ENCODE measurements around the gene MSH4.
"Not testable (repeated sequence)": the region's sequence is repeated elsewhere in the genome, so short reads cannot be mapped to it uniquely, and the experiment has no call there.

The MSH4 gene

DNA sequence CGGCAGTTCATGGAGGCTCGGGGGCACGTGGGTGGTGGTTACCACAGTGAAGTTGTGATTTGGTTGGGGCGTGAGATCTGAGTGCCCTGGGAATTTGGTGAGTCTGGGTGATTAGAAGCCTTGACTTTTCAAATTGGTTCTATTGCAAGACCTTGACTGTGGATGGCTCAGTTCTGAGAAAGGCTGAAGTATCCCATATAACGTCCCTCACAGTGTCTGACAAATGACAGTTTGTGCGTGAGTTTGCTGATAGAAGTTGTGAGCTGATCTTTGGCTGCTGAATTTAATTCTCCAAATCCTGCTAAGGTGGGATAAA lies 549 bp downstream of the MSH4 start:
- no peak for DNase-seq (ENCODE audit: low spot score)

DNA sequence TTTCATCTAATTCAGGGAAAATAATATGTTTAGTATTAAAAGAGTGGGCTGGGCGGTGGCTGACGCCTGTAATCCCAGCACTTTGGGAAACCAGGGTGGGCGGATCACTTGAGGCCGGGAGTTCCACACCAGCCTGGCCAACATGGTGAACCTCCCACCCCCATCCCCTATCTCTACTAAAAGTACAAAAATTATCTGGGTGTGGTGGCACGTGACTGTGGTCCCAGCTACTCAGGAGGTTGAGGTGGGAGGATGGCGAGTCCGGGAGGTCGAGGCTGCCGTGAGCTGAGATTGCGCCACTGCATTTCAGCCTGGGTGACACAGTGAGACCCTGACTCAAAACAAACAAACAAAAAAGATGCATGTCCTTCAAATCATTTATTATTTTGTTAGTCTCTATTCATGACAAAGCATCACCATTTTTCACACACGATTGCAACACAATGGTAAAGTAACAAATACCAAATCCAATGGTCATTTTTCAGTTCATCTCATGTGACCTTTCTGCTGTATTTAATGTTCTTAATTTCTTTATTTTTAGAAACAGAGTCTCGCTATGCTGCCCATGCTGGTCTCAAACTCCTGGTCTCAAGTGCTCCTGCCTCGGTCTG lies 1.0 kb downstream of the MSH4 start:
- DNase-seq (ENCODE audit: low spot score): no peak

DNA sequence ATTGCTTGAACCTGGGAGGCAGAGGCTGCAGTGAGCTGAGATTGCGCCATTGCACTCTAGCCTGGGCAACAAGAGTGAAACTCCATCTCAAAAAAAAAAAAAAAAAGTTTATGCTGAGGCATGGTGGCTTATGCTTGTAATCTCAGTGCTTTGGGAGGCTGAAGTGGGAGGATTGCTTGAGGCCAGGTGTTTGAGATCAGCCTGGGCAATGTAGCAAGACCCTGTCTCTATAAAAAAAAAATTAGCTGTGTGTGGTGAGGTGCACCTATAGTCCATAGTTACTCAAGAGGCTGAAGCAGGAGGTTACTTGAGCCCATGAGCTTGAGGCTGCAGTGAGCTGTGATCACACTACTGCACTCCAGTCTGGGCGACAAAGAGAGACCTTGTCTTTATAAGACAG lies 4.8 kb downstream of the MSH4 start:
- not testable (repeated sequence) for DNase-seq (ENCODE audit: low spot score)

DNA sequence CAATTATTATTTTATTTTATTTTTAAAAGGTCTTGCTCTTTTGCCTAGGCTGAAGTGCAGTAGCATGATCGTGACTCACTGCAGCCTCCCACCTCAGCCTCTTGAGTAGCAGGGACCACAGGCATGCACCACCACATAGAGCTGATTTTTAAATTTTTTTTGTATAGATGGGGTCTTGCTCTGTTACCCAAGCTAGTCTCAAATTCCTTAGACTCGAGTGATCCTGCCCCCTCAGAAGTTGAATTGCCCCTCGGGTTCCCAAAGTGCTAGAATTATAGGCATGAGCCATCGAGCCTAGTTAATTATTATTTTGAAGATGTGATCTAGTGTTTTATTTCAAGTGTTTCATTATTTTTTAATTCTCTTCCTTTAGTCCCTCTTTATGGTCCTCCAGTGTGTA lies 12.2 kb downstream of the MSH4 start:
- no peak for DNase-seq (ENCODE audit: low spot score)

DNA sequence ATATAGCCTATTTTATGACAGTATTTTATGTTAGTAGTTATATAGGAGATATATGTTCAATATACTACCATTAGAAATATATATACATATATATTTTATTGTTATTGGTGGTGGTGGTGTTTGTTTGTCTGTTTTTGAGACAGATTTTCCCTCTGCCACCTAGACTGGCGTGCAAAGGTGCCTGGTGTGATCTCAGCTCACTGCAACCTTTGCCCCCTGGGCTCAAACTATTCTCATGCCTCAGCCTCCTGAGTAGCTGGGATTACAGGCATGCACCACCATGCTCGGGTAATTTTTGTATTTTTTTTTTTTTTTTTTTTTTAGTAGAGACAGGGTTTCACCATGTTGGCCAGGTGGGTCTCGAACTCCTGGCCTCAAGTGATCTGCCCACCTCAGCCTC lies 13.4 kb downstream of the MSH4 start:
- not testable (repeated sequence) for DNase-seq (ENCODE audit: low spot score)

DNA sequence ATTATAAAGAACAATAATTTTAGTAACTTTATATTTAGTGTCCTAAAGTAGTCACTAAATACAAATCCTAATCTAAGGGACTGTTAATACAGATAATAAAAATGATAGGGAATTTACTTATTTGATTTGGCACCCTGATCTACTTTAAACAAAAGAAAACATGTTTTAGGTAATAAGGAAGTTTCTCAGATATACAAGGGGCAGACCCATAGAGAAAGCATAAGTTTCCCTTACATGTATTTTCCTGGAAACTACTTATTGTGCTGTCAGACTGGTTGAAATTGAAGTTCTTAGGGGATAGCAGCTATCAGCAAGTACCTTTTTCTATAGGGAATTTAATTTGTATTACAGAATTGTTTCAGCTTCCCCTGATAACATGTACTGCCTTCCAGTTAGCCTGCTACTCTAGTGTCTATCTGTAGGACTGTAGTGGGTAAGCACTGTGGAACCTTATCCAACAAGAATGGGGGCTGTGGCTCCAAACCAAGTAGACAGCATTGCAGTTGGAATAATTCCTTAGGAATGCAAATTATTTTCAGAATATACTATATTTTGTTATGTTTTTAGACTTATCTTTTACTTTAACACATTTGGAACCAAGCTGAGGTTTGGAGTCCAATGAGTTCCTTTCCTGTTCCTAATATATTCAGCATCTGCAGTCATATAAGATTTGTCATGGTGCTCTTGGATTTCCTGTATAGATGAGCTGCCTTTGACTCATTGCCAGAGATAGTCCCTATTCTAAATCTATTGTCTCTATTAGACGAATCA lies 14.7 kb downstream of the MSH4 start:
- DNase-seq (ENCODE audit: low spot score): no peak

DNA sequence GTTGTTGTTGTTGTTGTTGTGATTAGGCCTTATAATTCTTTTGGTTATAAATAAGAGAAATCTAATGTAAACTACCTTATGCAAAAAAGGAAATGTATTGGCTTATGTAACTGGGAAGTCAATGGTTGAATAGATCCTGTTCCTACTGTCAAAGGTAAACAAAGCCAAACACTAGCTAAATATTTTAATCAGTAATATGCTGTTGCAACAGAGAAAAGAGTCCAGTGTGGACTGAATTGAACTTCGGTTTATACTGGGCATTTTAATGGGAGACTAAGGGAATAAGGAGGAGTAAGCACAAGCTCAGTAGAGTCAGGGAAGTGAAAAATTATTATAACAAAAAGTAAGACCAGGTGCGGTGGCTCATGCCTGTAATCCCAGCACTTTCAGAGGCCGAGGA lies 15.4 kb downstream of the MSH4 start:
- no peak for DNase-seq (ENCODE audit: low spot score)

DNA sequence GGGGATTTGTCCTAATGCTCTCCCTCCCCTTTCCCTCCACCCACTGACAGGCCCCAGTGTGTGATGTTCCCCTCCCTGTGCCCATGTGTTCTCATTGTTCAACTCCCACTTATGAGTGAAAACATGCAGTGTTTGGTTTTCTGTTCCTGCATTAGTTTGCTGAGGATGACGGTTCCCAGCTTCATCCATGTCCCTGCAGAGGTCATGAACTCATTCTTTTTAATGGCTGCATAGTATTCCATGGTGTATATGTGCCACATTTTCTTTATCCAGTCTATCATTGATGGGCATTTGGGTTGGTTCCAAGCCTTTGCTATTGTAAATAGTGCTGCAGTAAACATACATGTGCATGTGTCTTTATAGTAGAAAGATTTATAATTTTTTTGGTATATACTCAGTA lies 26.9 kb downstream of the MSH4 start:
- not testable (repeated sequence) for DNase-seq (ENCODE audit: low spot score)

DNA sequence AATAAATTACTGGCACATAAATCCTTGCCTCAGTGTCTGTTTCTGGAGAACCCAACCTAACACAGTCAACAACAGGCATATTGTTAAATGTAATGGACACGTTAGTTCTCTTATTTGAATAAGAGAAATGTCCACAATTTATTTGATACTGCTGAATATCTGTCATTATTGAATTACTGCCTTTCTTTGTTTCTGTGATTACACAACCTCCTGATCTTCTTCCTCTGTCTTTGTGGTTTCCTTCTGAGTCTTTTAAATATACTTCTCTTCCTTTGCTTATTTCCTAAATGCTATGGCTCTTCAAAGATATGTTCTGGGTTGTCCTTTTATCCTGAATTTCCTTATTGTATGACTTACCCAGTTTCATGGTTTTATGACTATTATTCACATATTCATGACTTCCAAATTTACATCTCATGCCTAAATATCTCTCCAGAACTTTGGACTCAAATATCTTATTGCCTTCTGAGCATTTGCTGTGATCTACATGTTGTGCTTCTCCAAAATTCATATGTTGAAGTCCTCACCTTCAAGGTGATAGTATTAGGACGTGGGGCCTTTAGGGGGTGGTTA lies 39.9 kb downstream of the MSH4 start:
- DNase-seq (ENCODE audit: low spot score): no peak

DNA sequence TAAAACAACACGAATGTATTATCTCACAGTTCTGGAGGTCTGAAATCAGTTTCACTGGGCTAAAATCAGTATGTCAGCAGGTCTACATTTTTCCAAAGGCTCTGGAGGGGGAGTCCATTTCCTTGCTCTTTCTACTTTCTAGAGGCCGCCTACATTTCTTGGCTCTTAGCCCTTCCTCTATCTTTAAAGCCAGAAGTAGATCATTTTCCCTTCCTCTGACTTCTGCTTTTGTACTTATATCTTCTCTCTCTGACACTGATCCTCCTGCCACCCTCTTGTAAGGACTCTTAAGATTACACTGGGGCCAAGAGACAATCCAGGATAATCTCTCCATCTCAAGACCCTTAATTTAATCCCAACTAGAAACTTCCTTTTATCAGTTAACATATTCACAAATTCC lies 41.4 kb downstream of the MSH4 start:
- no peak for DNase-seq (ENCODE audit: low spot score)

DNA sequence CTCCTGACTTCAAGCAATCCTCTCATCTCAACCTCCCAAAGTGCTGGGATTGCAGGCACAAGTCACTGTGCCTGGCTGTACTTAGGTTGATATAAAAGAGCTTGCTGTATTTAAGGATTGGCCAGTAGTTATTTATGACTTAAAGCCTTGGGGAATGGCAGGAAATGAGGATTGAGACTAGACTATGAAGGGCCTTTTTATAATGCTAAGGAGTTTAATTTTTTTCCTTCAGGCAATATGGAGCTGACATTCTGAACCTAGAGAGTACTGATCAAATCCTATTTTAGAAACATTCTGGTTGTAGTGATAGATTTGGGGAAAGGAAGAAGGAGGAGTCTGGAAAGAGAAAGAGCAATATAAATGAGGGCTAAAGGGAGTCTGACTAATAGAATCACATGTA lies 44.7 kb downstream of the MSH4 start:
- DNase-seq (ENCODE audit: low spot score): no peak

DNA sequence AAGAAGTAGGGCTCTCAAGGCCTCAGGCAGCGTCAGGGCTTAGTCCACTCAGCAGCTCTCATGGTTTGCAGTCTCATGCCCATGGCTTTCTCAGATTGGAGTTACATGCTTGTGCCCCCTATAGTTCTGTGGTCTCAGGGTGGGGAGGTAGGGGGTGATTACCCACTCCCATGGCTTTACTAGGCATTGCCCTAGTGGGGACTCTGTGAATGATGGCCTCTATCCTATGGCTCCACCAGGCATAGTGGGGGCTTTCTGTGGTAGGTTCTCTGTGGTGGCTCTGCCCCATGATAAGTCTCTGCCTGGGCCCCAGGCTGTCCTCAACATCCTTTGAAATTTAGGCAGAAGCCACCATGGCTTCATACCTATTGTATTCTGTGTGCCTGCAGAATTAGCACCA lies 48.9 kb downstream of the MSH4 start:
- DNase-seq (ENCODE audit: low spot score): no peak

DNA sequence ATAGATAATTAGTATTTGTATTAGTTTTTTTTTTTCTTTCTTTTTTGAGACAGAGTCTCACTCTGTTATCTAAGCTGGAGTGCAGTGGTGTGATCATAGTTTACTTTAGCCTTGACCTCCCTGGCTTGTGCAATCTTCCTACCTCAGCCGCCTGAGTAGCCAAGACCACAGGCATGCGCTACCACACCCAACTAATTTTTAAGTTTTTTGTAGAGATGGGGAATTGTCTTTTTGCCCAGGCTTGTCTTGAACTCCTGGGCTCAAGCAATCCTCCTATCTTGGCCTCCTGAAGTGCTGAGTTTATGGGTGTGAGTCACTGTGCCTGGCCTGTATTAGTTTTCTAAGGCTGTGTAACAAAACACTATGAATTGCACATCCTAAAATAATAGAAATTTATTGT lies 58.3 kb downstream of the MSH4 start:
- peak; percentile 20 for DNase-seq (ENCODE audit: low spot score)

DNA sequence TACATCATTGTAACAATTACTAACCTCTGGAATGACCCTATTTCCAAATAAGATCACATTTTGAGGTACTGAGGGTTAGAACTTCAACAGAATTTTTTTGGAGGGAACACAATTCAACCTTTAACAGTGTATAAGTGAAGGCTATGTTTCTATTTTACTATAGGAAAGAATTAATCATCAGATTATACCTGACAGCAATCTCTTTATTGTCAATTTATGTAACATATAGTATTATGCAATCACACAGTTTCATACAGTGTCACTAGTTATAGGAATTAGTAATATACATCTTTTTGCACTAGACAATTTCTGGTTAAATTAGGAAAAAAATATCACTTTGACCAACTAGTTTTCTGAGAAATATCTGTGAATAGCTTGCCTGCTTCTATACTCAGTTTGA lies 59.1 kb downstream of the MSH4 start:
- DNase-seq (ENCODE audit: low spot score): no peak

DNA sequence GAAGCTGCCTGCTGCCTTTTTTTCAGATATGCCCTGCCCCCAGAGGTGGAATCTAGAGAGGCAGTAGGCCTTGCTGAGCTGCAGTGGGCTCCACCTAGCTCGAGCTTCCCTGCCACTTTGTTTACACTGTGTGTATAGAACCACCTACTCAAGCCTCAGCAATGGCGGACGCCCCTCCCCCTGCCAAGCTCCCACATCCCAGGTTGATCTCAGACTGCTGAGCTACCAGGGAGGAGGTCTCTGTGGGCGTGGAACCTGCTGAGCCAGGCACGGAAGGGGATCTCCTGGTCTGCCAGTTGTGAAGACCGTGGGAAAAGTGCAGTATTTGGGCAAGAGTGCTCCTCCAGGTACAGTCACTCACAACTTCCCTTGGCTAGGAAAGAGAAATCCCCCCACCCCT lies 65.1 kb downstream of the MSH4 start:
- DNase-seq (ENCODE audit: low spot score): no peak

DNA sequence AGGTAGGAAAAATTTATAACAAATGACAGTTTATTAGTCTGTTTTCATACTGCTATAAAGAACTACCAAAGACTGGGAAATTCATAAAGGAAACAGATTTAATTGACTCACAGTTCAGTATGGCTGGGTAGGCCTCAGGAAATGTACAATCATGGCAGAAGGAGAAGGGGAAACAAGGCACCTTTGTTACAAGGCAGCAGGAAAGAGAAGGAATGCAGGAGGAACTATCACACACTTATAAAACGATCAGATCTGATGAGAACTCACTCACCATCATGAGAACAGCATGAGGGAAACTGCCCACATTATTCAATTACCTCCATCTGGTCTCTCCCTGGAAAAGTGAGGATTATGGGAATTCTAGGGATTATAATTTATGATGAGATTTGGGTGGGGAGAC lies 74.3 kb downstream of the MSH4 start:
- DNase-seq (ENCODE audit: low spot score): no peak

DNA sequence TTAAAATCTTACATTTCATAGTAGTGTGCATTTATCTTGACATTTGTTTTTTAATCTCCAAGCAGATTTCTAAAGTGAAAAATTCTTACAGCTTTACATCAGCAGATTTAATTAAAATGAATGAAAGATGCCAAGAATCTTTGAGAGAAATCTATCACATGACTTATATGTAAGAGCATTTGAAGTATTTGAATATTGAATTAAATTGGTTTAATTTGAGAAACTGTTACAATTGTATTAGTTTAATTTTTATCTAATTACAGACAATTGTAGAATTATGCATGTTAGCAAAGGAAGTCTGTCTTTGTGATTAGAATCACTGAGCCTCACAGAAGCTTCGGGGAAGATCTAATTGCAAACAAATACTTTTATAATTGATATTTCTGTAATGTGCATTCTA lies 83.3 kb downstream of the MSH4 start:
- DNase-seq (ENCODE audit: low spot score): no peak

DNA sequence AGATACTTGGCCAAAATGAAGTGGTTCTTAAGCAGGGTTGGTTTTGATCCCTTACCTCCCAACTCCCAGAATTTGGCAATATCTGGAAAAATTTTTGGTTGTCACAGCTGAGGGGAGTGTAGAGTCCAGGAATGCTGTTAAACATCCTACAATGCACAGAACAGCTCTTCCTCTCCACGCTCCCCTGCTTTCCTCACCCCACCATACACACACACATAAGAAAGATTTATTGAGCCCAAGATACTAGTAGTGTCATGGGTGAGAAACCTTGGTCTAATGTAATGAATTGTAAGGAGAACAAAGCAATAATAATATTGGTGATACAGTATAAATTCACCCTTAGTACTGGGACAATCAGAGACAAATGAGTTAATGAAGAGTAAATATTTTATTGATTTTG lies 87.8 kb downstream of the MSH4 start:
- no peak for DNase-seq (ENCODE audit: low spot score)

DNA sequence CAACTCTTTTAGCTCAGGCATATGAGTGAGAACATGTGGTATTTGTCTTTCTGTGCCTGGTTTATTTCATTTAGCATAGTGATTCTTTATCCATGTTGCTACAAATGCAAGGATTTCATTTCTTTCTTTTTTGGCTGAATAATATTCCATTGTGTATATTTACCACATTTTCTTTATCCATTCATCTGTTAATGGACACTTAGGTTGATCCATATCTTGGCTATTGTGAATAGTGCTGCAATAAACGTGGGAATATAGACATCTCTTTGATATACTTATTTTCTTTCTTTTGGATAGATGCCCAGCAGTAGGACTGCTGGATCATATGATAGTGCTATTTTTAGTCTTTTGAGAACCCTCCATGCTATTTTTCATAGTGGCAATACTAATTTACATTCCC lies 104.7 kb downstream of the MSH4 start:
- no peak for DNase-seq (ENCODE audit: low spot score)

DNA sequence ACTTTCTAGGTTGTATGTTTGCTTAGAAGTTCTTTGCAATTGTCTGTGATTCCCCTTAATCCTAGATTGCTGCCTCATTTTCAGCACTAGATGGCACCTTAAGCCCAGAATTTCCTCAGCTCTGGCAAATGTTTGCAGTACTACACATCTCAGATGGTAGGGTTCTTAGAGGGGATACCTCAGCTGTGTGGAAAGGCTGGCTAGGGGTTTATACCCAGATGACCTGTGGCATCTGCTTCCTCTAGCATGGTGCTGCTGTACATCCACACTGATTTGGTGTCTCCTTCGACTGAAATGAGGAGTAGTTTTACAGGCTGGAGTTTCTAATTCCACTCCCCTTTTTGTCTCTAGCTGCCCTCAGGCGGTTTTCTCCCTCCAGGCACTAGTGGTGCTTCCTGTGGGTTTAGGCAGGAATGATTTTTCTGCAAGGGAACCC lies 112.1 kb downstream of the MSH4 start:
- DNase-seq (ENCODE audit: low spot score): peak; percentile 39

DNA sequence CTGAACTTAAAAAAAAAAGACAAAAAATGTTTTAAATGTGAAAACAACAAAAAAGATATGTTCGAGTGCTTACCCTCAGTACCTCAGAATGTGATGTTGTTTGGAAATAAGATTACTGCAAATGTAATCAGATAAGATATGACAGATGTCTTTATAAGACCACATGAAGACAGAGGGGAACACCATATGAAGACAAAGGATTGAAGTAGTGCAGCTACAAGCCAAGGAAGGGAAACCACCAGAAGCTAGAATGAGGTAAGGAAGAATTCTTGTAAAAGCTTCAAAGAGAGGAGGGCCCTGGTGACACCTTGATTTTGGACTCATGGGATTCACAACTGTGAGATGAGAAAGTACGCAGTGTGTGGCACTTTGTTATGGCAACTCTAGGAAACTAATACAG lies 120.2 kb downstream of the MSH4 start:
- DNase-seq (ENCODE audit: low spot score): no peak

DNA sequence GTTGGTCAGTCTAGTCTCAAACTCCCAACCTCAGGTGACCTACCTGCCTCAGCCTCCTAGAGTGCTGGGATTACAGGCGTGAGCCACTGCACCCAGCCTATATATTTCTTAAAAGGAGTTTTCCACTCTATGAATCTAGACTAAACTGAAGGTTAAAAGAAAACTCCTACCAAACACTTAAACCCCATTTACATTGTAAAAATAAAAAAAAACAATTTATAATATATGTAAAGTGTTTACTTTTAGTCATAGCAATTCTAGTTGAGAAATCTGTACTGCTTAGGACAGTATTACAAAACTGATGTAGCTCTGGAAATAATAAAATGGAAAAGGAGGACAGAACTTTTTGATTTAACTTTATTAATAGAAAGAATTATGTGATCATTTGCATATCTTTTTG lies 126.0 kb downstream of the MSH4 start:
- no peak for DNase-seq (ENCODE audit: low spot score)

DNA sequence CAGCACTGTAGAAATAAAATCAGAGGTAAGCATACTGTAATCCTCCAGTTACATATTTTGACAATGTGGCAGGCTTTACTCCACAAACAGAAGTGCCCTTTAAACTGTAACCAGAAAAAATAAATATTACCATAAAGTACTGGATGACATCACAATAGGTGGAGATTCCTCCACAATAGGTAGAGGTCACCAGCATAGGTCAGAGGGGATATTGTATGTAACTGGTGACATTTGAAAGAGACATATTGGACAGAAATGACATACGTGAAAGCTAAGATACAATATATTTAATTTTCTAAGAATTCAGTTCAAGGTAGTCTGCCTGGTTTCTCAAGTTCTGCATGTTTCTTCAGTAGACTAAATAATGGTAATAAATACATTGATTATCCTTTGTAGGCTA lies 135.6 kb downstream of the MSH4 start, which contains the start of gene ASB17:
Gene ASB17, minus strand, starts transcription at position 101 of the 400 bp plus-strand sequence. CDS start 113 bp downstream, outside the sequence.
- no peak for DNase-seq (ENCODE audit: low spot score)

DNA sequence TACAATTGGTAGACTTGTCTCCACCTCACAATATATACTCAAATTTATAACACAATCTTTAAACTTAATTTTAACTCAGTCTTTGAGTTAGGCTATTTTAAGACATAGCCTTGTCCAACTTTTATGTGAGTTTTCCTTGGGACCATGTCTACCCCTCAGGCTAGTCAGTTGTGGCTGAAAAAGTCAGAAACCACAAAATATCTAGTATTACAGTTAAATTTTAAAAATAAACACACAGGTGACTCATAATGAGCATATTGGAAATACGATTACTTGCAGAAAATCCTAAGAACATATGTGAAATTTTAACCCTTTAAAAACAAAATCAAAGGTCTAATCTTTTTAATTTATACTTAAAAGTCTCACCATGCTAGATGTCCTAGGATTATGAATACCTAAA lies 140.4 kb downstream of the MSH4 start:
- DNase-seq (ENCODE audit: low spot score): no peak

Measured in SW480 (cell line).